Measurements from ENCODE around the gene HHATL. TPM values are rescaled to one million over a fixed set of nuclear protein-coding genes. Genes with fewer than 3 reads are reported as not detected.

The HHATL gene
- total RNA-seq, 1 experiment from 2014 or later: not detected

DNA sequence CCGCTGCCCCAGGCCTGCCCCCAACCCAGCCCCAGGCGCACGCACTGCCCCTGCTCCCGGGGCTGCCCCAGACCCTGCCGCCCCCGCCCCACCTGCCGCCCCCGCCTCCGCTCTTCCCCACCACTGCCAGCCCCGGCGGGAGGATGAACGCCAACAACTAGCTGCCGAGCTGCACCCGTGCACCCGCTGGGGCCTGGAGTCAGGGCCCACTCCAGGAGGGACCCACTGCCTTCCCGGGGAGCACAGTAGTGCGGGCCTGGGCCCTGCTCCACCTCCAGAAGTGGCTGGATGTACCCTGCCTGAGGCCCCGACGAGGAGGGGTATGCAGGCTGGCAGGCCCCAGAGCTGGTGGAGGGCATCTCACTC, 38.2 kb downstream of the HHATL start:
- DNase-seq (ENCODE audit: low spot score): no peak

DNA sequence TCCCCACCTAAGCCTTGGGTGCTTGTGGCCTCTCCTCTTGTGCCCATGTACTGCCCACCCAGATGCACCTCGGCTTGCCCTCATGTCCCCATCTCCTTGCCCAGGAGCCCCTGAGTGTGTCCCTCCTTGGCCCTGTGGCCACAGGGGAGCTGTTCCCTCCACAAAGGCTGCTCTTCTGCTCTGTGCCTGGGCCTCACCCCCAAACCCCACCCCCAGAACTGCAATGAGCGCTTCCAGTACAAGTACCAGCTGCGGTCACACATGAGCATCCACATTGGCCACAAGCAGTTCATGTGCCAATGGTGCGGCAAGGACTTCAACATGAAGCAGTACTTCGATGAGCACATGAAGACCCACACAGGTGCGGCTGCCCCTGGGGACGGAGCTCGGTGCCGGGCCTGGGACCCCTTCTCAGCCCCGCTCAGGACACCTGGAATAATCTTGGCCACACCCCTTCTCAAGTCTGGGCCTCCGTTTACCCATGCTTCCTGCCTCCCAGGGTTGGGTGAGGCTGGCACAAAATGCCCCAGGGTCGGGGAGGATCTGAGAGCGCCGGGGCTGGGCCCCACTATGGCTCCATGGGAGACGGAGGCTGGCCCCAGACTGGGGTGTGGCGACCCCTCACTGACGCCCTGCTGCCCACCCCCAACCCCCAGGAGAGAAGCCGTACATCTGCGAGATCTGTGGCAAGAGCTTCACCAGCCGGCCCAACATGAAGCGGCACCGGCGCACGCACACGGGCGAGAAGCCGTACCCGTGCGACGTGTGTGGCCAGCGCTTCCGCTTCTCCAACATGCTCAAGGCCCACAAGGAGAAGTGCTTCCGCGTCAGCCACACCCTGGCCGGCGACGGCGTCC, 38.8 kb downstream of the HHATL start:
- DNase-seq (ENCODE audit: low spot score): no peak

- DNase-seq (ENCODE audit: low spot score): no peak
Observed at GRCh38 chr3:42662813-42663535, 39.6 kb downstream of the HHATL start.

DNA sequence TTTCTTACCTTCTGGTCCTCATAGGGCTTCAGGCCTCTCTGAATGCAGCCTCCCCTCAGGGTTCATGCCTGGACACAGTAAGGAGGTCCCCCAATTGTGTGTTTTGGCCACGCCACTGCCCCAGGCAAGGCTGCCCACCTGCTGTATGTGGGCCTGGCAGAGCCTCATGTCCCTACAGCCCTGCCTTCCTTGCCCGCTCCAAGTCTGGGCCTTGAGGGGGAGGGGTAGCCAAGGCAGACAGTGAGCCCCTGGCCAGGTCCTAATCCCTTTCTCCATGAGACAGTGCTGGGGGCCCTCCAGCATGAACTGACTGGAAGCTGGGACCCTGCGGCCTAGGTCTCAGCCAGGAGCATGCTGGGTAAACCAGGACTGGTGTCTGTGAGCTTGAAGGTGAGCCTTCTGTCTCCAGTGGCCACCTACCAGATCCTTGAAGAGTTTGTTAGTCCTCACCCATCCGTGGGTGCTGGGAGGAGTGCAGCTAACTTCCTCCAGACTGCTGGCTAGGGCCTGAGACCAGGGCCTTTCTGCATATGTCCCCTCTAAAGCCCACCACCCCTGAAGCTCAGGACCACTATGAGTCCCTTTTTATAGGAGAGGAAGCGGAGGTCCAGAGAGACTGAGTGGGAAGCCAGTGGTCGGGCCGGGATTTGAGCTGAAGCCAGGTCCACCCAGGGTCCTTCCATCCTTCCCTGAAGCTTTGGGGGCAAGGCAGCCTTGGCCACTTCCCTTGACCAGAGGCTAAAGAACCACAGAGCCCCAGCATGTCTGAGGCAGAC, 40.4 kb downstream of the HHATL start:
- no peak for DNase-seq (ENCODE audit: low spot score)

- DNase-seq (ENCODE audit: low spot score): no peak
Observed at GRCh38 chr3:42661593-42662022, 41.0 kb downstream of the HHATL start.

DNA sequence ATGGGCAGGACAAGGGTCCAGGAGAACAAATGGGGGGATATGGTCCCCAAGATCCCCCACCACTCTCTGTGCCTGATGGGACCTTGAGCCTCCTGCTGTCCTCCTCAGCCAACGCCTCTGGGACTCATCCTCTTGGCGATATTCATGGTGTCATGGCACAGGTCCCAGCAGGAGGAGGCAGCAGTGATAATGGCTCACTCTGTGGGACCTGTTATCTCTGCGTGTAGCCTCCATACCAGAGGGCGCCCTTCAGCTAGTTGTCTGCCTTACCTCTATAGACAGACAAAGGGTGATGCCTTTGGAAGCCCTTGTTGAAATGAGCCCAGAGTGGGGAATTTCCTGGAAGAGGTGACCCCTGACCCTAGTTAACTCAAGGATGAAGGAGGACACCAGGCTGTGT, 41.7 kb downstream of the HHATL start:
- no peak for DNase-seq (ENCODE audit: low spot score)

GRCh38 chr3:42660131-42660715, 42.4 kb downstream of the HHATL start:
- no peak for DNase-seq (ENCODE audit: low spot score)

- DNase-seq (ENCODE audit: low spot score): no peak
Observed at GRCh38 chr3:42659451-42660130, 43.0 kb downstream of the HHATL start.

DNA sequence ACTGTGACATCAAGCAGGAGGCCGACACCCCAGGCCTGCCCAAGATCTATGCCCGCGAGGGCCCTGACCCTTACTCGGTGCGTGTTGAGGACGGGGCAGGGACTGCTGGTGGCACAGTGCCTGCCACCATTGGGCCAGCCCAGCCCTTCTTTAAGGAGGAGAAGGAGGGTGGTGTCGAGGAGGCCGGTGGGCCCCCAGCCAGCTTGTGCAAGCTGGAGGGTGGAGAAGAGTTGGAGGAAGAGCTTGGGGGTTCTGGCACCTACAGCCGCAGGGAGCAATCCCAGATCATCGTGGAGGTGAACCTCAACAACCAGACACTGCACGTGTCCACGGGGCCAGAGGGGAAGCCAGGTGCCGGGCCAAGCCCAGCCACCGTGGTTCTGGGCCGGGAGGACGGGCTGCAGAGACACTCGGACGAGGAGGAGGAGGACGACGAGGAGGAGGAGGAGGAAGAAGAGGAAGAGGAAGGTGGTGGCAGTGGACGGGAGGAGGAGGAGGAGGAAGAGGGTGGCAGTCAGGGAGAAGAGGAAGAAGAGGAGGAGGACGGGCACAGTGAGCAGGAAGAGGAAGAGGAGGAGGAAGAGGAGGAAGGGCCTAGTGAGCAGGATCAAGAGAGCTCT, 43.7 kb downstream of the HHATL start:
- DNase-seq (ENCODE audit: low spot score): no peak

DNA sequence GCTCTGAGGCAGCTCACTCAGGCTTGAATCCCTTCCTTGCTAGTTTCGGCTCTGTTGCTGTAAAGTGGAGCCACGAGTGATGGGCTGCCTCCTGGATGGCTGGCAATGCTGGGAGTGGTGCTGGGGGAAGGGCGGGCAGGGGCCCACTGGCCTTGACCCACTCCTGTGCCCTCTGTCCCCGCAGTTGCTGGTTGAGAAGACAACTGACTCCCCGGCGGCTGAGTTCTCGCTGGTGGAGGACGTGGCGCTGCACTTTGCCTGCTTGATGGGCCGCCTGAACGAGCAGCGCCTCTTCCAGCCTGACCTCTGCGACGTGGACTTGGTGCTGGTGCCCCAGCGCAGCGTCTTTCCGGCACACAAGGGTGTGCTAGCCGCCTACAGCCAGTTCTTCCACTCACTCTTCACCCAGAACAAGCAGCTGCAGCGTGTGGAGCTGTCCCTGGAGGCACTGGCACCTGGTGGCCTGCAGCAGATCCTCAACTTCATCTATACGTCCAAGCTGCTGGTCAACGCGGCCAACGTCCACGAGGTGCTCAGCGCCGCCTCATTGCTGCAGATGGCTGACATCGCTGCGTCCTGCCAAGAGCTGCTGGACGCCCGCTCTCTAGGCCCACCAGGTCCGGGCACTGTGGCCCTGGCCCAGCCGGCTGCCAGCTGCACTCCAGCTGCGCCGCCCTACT, 44.4 kb downstream of the HHATL start:
- no peak for DNase-seq (ENCODE audit: low spot score)

GRCh38 chr3:42657675-42658074, 44.9 kb downstream of the HHATL start:
- DNase-seq (ENCODE audit: low spot score): no peak

GRCh38 chr3:42656680-42657610, 45.7 kb downstream of the HHATL start:
- no peak for DNase-seq (ENCODE audit: low spot score)

- no peak for DNase-seq (ENCODE audit: low spot score)
Observed at GRCh38 chr3:42655980-42656679, 46.5 kb downstream of the HHATL start.

DNA sequence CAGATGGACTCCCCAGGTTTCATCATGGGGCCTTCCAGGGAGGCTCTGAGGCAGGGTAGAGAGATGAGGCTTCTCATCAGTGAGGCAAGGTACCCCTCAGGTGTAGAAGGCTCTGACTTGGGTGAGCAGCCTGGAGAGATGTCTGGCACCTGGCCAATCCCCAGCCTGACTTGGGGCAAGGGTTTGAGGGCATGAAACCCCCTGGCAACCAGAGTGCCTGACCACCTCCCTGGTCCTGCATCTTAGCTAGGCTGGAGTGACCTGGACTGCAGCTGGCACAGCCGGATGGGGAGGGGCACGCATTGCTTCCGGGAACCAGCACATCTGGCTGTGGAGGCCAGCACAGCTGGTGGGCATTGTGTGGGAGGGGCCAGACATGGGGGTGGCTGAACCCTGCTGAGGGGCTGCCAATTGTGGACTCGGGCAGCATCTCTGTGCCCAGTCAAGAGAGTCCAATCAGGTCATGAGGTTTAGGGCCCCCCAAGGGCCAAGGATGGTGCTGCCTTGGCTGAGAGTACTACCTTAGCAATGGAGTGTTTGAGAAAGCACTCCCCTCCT, 47.2 kb downstream of the HHATL start:
- DNase-seq (ENCODE audit: low spot score): no peak

- no peak for DNase-seq (ENCODE audit: low spot score)
Observed at GRCh38 chr3:42654331-42655201, 48.0 kb downstream of the HHATL start.

DNA sequence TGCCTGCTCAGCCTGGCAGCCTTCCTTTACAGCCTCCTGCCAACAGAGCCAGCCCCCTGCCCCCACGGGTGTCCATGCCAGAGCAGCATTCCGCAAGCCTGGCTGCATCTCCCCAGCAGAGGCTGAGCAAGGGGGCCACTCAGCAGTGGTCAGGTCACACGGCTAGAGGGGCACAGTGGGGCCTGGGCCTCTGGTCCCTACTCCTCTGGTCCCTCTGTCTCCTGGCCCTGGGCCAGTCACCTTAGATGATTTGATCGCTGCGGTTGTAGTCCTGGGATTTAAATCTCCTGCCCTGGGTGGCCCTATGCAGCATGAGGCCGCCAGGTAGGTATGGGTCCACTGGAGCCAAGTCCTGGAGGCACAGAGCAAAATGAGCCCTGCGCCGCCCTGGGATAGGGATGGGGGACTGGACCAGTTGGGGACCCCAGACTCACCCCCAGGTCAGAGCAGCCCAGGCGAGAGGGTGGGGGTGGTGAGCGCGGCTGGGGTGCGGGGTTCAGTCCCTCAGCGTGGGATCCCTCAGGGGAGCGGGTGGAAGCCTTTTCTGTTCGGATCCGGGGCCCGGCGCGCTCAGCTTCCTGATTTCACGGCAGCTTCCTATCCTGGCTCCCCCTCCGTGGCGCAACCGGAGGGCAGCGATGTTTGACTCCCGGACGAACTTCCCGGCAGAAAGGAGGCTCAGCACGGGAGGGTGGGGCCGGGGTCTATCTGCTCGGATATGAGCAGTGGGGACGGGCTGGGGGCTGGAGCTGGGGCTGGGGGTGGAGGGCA, 48.9 kb downstream of the HHATL start, which contains the start of gene ZBTB47:
Gene ZBTB47, plus strand, starts transcription at position 138 of the 771 bp plus-strand sequence. CDS start 4,659 bp downstream, outside the sequence.
- DNase-seq (ENCODE audit: low spot score): no peak

DNA sequence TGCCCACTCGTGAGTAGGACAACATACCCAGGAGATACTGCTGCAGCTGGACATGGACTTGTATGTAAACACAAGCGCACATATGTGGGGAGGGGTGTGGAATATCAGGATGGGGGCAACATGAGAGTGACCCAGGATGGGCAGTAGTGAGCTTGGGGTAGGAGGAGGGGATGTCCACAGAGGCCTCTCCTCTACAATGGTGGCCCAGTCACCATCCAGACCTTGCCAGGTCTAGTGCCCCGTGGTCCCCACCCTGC, 49.4 kb downstream of the HHATL start:
- DNase-seq (ENCODE audit: low spot score): no peak

Data from H4 (cell line).